Right lobe of liver (tissue), 6 donors: ENCODE measurements around the gene H1-8. TPM values are rescaled to one million over a fixed set of nuclear protein-coding genes. Genes with fewer than 3 reads are reported as not detected.
A peak's percentile ranks its signal among the peaks of the same experiment; 100 is the strongest.

Source experiments
- ATAC-seq, 4 donors: fragments of 200-7000 bp; cut with Tn5 transposase; one replicate each; pipeline ENCODE4 v1.9.1; 2020; ENCODE audit warnings: mild to moderate bottlenecking in 4 of 4, moderate library complexity in 4 of 4
- DNase-seq, 3 donors: peaks; one replicate each; pipeline ENCODE4 v3.0.0-alpha.2; 2020
- H3K27ac ChIP-seq, 3 donors: fragments of 200-600 bp; one replicate each; pipeline ENCODE4 v1.8.0; 2022
- H3K27me3 ChIP-seq, 2 donors: fragments of 200-600 bp; one replicate each; pipeline ENCODE4 v1.8.0; 2022
- H3K36me3 ChIP-seq, 4 donors: fragments of 200-600 bp; sonication (generic) in 1 of 4; one replicate each; pipeline versions ENCODE4 v1.5.1 to v1.8.0; 2017 to 2022; ENCODE audit warnings: control low read depth in 1 of 4
- H3K4me1 ChIP-seq, 4 donors: fragments of 200-600 bp; sonication (generic) in 1 of 4; one replicate each; pipeline versions ENCODE4 v1.5.1 to v1.8.0; 2017 to 2022; ENCODE audit warnings: control low read depth in 1 of 4
- H3K4me3 ChIP-seq, 3 donors: fragments of 200-600 bp; one replicate each; pipeline ENCODE4 v1.8.0; 2022
- H3K9me3 ChIP-seq, 4 donors: fragments of 200-600 bp; sonication (generic) in 1 of 4; one replicate each; pipeline versions ENCODE4 v1.5.1 to v1.8.0; 2017 to 2022; ENCODE audit warnings: control low read depth in 1 of 4
- POLR2A ChIP-seq: fragments of 450-650 bp; IDR thresholded peaks from one replicate; pipeline ENCODE4 v1.6.1; 2017; ENCODE audit warnings: antibody characterized with exemption, mild to moderate bottlenecking
- WGBS: methylation state at CpG from one replicate; pipeline ENCODE4 v1.1.6; 2018; ENCODE audit warnings: low coverage, low lambda C conversion rate; ENCODE audit not compliant: insufficient coverage; ENCODE audit errors: missing lambda C conversion rate; 5-methylcytosine and 5-hydroxymethylcytosine counted together
- intact Hi-C, 2 donors: fragments of 100-400 bp; cut with DNase I; formaldehyde crosslinking; loops; one replicate each; pipeline versions ENCODE4 v1.11.2 to v1.14.1; 2022
- total RNA-seq, 6 experiments: library from RNA; depleted of rRNA in 2 of 6; stranded (reverse); fragments of >200 nt in 2 of 6; fragmentation: NEBNext Ultra II Directional in 3 of 6; extraction: Animal tissue kit (Norgen Biotek cat#: 25700) in 3 of 6; gene quantifications; one replicate each; pipeline versions ENCODE4 v1.1.0 to v1.2.4, GENCODE V29; 2016 to 2023
- TF ChIP-seq, protein P1 (sequence below), 4 donors: fragments of 200-600 bp in 3 of 4; fragments of 450-650 bp in 1 of 4; IDR thresholded peaks; one replicate each; pipeline versions ENCODE4 v1.5.1 to v1.8.0; 2016 to 2022; ENCODE audit warnings: antibody characterized with exemption in 4 of 4, mild to moderate bottlenecking in 2 of 4
- donor health status: DM: no; HTN: yes; CAD: no.
- donor health status: DM: no; HTN: no; CAD: no.
- donor health status: DM: no; HTN: no; CAD: no.
- donor health status: DM: no; HTN: yes; CAD: no.
- donor health status: DM: no; HTN: yes; CAD: no.

Gene H1-8
- total RNA-seq, 6 experiments from 2014 or later, result not detected

DNA sequence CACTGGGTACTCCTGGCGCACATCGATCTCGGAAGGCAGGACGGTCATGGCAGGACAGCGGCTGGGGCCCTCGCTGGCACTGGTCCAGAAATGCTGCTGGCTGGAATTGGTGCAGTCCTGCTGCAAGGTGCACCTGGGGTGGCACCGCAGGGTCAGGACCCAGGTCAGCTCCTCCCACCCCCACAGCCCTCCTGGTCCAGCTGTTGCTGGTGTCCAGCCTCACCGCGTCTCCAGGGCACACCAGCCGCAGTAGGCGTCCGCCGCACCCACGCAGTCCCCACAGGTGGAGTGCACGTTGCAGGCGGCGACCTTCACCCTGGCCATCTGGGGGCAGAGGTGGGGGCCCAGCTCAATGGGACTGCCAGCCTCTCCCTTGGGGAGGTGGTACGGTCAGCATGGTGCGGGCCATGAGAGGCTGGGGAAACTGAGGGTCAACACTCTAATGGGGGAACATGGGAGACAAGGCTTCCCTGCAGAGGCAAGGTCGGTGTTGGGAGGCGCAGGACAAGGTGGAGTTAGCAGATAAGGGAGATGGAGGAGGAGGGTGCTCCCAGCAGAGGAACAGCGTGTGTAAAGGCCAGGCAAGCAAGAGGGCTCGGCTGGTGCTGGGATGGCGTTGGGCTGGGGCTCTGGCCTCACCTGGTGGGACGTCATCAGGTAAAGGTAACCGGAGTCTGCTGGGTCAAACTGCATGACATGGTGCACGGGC lies 43.1 kb downstream of the H1-8 start:
- no peak for ATAC-seq
- Histone ChIP-seq H3K9me3 (no peaks in the 10 kb centered on the region), H3K27ac (no peak overlapping the region), H3K27me3 (no peaks in the 10 kb centered on the region), H3K4me3 (no peak overlapping the region), H3K4me1 (no peaks in the 10 kb centered on the region), H3K36me3 (no peaks in the 10 kb centered on the region)
- intact Hi-C loops, result no loop called here
- WGBS, result 93% methylated on average over 3 of the region's 27 CpGs
- DNase-seq, result no peak
- TF ChIP-seq, protein P1, sequence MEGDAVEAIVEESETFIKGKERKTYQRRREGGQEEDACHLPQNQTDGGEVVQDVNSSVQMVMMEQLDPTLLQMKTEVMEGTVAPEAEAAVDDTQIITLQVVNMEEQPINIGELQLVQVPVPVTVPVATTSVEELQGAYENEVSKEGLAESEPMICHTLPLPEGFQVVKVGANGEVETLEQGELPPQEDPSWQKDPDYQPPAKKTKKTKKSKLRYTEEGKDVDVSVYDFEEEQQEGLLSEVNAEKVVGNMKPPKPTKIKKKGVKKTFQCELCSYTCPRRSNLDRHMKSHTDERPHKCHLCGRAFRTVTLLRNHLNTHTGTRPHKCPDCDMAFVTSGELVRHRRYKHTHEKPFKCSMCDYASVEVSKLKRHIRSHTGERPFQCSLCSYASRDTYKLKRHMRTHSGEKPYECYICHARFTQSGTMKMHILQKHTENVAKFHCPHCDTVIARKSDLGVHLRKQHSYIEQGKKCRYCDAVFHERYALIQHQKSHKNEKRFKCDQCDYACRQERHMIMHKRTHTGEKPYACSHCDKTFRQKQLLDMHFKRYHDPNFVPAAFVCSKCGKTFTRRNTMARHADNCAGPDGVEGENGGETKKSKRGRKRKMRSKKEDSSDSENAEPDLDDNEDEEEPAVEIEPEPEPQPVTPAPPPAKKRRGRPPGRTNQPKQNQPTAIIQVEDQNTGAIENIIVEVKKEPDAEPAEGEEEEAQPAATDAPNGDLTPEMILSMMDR (IDR thresholded peaks at IDR 0.05), result no peak
- TF ChIP-seq POLR2A, result no peak

DNA sequence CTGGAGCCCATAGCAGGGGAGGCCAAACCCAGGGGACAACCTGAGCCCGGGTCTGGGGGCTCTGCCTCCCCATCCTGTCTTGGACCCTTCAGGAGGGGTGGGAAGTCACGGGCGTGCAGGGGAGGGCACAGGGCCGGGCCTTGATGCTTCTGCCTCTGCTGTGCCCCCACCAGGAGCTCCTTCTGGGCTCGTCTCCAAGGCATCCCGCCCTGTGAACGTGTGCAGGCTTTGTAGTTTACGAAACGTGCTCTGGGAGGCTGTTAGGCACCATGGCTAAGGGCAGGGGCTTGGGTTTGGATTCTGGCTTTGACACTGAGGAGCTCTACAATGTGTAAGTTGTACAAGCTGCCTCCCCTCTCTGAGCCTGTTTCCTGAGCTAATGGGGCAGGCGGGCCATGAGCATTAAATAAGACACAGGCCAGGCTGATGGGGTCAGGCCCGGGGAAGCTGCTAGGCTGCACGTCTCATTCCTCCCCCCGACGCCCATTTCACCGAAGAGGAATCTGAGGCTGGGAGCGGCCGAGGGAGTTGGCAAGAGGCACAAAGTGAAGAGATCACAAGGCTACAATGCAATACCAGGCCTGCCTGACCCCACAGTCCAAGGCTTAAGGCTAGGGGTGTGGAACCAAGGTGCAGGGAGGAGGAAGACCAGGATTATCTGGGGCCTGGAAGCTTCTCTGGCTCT lies 43.9 kb downstream of the H1-8 start:
- peak; percentile 17 to 46 (median 35) for ATAC-seq
- H3K9me3 ChIP-seq, result no peaks in the 10 kb centered on the region
- TF ChIP-seq POLR2A, result no peak
- TF ChIP-seq, protein P1 (IDR thresholded peaks at IDR 0.05), result no peak
- intact Hi-C loops, result no loop called here
- DNase-seq, result no peak
- no peak overlapping the region for H3K4me3 ChIP-seq
- H3K27me3 ChIP-seq, result no peaks in the 10 kb centered on the region
- peak overlapping the region in 2 of 3 donors; percentile 28 to 40 for H3K27ac ChIP-seq
- no peaks in the 10 kb centered on the region for H3K36me3 ChIP-seq
- no peaks in the 10 kb centered on the region for H3K4me1 ChIP-seq
- 40% methylated on average over 1 of the region's 17 CpGs for WGBS

DNA sequence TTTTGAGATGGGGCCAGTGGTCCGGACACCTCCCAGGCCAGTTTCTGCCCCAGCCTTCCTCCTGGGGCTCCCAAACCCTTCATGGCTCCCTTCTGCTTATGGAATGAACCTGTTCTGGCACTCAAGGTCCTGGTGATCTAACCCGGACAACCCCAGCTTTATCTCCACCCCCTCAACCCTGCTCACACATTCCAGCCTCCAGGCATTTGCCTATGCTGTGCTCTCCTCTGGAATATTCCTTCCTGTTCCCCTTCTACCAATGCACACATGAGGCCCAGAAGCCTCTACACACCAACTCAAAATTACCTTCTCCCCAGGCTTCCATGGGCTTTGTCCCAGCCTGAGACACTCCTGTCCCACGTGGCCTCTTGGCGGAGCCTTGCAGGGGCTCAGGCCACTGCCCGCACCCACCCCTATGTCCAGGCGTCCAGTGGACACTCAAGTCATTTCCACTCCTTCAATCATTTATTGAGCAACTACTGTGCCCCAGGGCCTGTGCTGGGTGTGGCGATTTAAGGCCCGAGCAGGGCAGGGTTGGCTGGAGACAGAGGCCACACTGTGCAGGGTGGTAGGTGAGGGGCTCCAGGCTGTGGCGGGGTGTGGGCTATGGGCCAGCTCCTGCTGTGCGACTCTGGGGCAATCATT lies 44.7 kb downstream of the H1-8 start:
- H3K9me3 ChIP-seq, result no peaks in the 10 kb centered on the region
- no peak overlapping the region for H3K4me3 ChIP-seq
- no peaks in the 10 kb centered on the region for H3K36me3 ChIP-seq
- intact Hi-C loops, result no loop called here
- H3K27me3 ChIP-seq, result no peaks in the 10 kb centered on the region
- no peak for DNase-seq
- TF ChIP-seq POLR2A, result no peak
- TF ChIP-seq, protein P1 (IDR thresholded peaks at IDR 0.05), result no peak
- ATAC-seq, result no peak
- peaks cover 0 to 4% (median 2%) of the 10 kb centered on the region in 4 donors for H3K4me1 ChIP-seq
- H3K27ac ChIP-seq, result peak overlapping the region in 2 of 3 donors; percentile 28 to 40
- 79% methylated on average over 6 of the region's 10 CpGs for WGBS

DNA sequence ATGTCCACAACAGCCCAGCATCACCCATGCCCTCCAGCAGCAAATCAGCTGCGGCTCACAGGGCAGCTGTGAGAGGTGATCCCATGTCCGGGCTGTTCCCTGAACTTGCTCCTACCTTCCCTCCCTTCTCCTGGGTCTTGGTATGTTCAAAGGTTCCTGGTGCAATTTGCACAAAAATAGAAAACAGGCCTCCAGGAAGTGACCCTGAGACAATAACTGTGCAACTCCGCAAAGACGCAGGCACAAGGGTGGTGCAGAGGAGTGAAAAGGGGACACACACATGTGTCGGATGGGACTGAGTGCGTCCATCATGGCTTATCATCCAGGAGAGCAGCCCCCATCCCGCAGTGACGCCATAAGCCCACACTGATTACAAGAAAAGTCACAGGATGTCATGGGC lies 47.2 kb downstream of the H1-8 start:
- no peaks in the 10 kb centered on the region for H3K36me3 ChIP-seq
- H3K27me3 ChIP-seq, result no peaks in the 10 kb centered on the region
- H3K4me1 ChIP-seq, result peaks cover 0 to 26% (median 11%) of the 10 kb centered on the region in 4 donors
- H3K9me3 ChIP-seq, result no peaks in the 10 kb centered on the region
- no peak overlapping the region for H3K4me3 ChIP-seq
- TF ChIP-seq, protein P1 (IDR thresholded peaks at IDR 0.05), result no peak
- no peak for TF ChIP-seq POLR2A
- DNase-seq (no peak), ATAC-seq (no peak)
- no peak overlapping the region for H3K27ac ChIP-seq
- intact Hi-C loops, result no loop called here
- 58% methylated on average over 7 of the region's 8 CpGs for WGBS
